Measurements from ENCODE around the gene OGFOD1.

DNA sequence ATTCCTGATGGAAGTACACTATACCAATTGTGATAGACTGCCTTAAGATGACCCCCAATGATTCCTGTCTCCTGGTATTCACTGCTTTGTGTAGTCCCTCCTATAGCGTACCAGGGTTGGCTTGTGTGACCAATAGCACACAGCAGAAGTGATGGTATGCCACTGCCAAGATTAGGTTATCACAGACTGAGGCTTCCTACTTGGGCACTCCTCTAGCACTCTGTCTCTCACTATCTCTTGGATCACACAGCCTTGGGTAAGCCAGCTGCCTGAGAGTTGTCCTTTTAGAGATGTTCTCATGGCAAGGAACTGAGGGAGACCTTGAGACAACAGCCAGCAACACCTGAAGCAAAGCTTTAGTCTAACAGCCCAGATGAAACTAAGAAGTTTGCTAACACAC, 13.3 kb upstream of the OGFOD1 start:
- TF ChIP-seq ARNTL (CRISPR knock-in tag; IDR thresholded peaks at IDR 0.05; ENCODE audit: borderline replicate concordance, low read depth) (no peak), PPARA (CRISPR knock-in tag; IDR thresholded peaks at IDR 0.05; ENCODE audit: borderline replicate concordance) (no peak), ZNF565 (CRISPR knock-in tag; conservative IDR thresholded peaks at IDR 0.05; ENCODE audit: low read depth) (no peak), ZC3H10 (CRISPR knock-in tag; IDR thresholded peaks at IDR 0.05) (no peak), ESRRG (CRISPR knock-in tag; IDR thresholded peaks at IDR 0.05) (no peak), CREB5 (CRISPR knock-in tag; IDR thresholded peaks at IDR 0.05; ENCODE audit: low read depth) (no peak), GLIS3 (CRISPR knock-in tag; IDR thresholded peaks at IDR 0.05) (no peak), RARB (CRISPR knock-in tag; IDR thresholded peaks at IDR 0.05) (no peak), ZFP30 (CRISPR knock-in tag; IDR thresholded peaks at IDR 0.05) (no peak), CSDC2 (CRISPR knock-in tag; IDR thresholded peaks at IDR 0.05) (no peak), SNAI2 (CRISPR knock-in tag; IDR thresholded peaks at IDR 0.05) (no peak)
- TF ChIP-seq, protein P1, sequence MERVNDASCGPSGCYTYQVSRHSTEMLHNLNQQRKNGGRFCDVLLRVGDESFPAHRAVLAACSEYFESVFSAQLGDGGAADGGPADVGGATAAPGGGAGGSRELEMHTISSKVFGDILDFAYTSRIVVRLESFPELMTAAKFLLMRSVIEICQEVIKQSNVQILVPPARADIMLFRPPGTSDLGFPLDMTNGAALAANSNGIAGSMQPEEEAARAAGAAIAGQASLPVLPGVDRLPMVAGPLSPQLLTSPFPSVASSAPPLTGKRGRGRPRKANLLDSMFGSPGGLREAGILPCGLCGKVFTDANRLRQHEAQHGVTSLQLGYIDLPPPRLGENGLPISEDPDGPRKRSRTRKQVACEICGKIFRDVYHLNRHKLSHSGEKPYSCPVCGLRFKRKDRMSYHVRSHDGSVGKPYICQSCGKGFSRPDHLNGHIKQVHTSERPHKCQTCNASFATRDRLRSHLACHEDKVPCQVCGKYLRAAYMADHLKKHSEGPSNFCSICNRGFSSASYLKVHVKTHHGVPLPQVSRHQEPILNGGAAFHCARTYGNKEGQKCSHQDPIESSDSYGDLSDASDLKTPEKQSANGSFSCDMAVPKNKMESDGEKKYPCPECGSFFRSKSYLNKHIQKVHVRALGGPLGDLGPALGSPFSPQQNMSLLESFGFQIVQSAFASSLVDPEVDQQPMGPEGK (CRISPR knock-in tag; IDR thresholded peaks at IDR 0.05; ENCODE audit: borderline replicate concordance), result no peak
- TF ChIP-seq, protein P2, sequence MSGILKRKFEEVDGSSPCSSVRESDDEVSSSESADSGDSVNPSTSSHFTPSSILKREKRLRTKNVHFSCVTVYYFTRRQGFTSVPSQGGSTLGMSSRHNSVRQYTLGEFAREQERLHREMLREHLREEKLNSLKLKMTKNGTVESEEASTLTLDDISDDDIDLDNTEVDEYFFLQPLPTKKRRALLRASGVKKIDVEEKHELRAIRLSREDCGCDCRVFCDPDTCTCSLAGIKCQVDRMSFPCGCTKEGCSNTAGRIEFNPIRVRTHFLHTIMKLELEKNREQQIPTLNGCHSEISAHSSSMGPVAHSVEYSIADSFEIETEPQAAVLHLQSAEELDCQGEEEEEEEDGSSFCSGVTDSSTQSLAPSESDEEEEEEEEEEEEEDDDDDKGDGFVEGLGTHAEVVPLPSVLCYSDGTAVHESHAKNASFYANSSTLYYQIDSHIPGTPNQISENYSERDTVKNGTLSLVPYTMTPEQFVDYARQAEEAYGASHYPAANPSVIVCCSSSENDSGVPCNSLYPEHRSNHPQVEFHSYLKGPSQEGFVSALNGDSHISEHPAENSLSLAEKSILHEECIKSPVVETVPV (CRISPR knock-in tag; IDR thresholded peaks at IDR 0.05), result no peak
